Large intestine (tissue), 3 donors: ENCODE data around the gene BFSP2. TPM values are rescaled to one million over a fixed set of nuclear protein-coding genes. Genes with fewer than 3 reads are reported as not detected.

ENCODE experiments used
- DNase-seq, 2 donors: peaks; one replicate each; pipeline versions ENCODE4 v3.0.0 to v3.0.0-alpha.2; 2013
- H3K27ac ChIP-seq: one replicate; pipeline ENCODE4 v1.5.1; 2013; ENCODE audit warnings: low read length
- H3K27me3 ChIP-seq: 2 replicates; pipeline ENCODE4 v1.6.1; 2013; ENCODE audit warnings: low read length; ENCODE audit not compliant: control insufficient read depth, insufficient read depth
- H3K36me3 ChIP-seq: 2 replicates; pipeline ENCODE4 v1.6.1; 2013; ENCODE audit warnings: low read length; ENCODE audit not compliant: control insufficient read depth, insufficient read depth
- H3K4me1 ChIP-seq: one replicate; pipeline ENCODE4 v1.6.1; 2013; ENCODE audit warnings: low read length; ENCODE audit not compliant: control insufficient read depth, insufficient read depth
- H3K4me3 ChIP-seq: one replicate; pipeline ENCODE4 v1.5.1; 2013; ENCODE audit warnings: low read length
- H3K9me3 ChIP-seq: one replicate; pipeline ENCODE4 v1.6.1; 2013; ENCODE audit warnings: mild to moderate bottlenecking, low read depth, low read length, moderate library complexity; ENCODE audit not compliant: control insufficient read depth
- WGBS: methylation state at CpG from one replicate; pipeline ENCODE4 v1.1.5; 2013; ENCODE audit warnings: low lambda C conversion rate; ENCODE audit not compliant: insufficient coverage; 5-methylcytosine and 5-hydroxymethylcytosine counted together
- polyA plus RNA-seq: library from polyadenylated mRNA; unstranded; fragments of 120-200 nt; gene quantifications from one replicate; pipeline ENCODE4 v1.2.1, GENCODE V29; 2013

Gene BFSP2
- polyA plus RNA-seq, 1 donor, result not detected

- 100% methylated on average over 1 of the region's 4 CpGs for WGBS
- Histone ChIP-seq H3K27ac (no peak overlapping the region), H3K27me3 (no peaks in the 10 kb centered on the region)
Measured at GRCh38 chr3:133368371-133369067, 31.3 kb upstream of the BFSP2 start.

GRCh38 chr3:133369068-133369440 is 30.8 kb upstream of the BFSP2 start:
- no peak overlapping the region for H3K27ac ChIP-seq
- H3K27me3 ChIP-seq, result no peaks in the 10 kb centered on the region
- WGBS, result no CpG with 5 or more reads among the region's 9 CpGs
- no peaks in the 10 kb centered on the region for H3K9me3 ChIP-seq
- H3K4me3 ChIP-seq, result no peak overlapping the region
- no peak for DNase-seq
- no peaks in the 10 kb centered on the region for H3K4me1 ChIP-seq
- H3K36me3 ChIP-seq, result no peaks in the 10 kb centered on the region

More at GRCh38 chr3:133368371-133369067, 31.3 kb upstream of the BFSP2 start:
- Histone ChIP-seq H3K36me3 (no peaks in the 10 kb centered on the region), H3K4me1 (no peaks in the 10 kb centered on the region), H3K4me3 (no peak overlapping the region), H3K9me3 (no peaks in the 10 kb centered on the region)
- DNase-seq, result no peak

GRCh38 chr3:133371181-133371580 is 28.7 kb upstream of the BFSP2 start:
- no peak for DNase-seq
- H3K36me3 ChIP-seq, result no peaks in the 10 kb centered on the region
- no peaks in the 10 kb centered on the region for H3K9me3 ChIP-seq
- H3K4me3 ChIP-seq, result no peak overlapping the region
- no peaks in the 10 kb centered on the region for H3K27me3 ChIP-seq
- no peaks in the 10 kb centered on the region for H3K4me1 ChIP-seq
- WGBS, result no CpG with 5 or more reads among the region's 2 CpGs
- H3K27ac ChIP-seq, result no peak overlapping the region

GRCh38 chr3:133371676-133372075 is 28.2 kb upstream of the BFSP2 start:
- Histone ChIP-seq H3K27me3 (no peaks in the 10 kb centered on the region), H3K36me3 (no peaks in the 10 kb centered on the region), H3K27ac (no peak overlapping the region), H3K4me1 (no peaks in the 10 kb centered on the region), H3K4me3 (no peak overlapping the region), H3K9me3 (no peaks in the 10 kb centered on the region)
- WGBS, result no CpG with 5 or more reads among the region's 1 CpG
- no peak for DNase-seq

GRCh38 chr3:133374708-133375402 is 25.0 kb upstream of the BFSP2 start:
- Histone ChIP-seq H3K36me3 (no peaks in the 10 kb centered on the region), H3K27ac (no peak overlapping the region), H3K9me3 (no peaks in the 10 kb centered on the region), H3K4me3 (no peak overlapping the region), H3K27me3 (no peaks in the 10 kb centered on the region), H3K4me1 (no peaks in the 10 kb centered on the region)
- no peak for DNase-seq
- WGBS, result 86% methylated on average over 1 of the region's 4 CpGs

- no peaks in the 10 kb centered on the region for H3K27me3 ChIP-seq
- no peaks in the 10 kb centered on the region for H3K9me3 ChIP-seq
- H3K4me1 ChIP-seq, result no peaks in the 10 kb centered on the region
- no peak for DNase-seq
- H3K4me3 ChIP-seq, result no peak overlapping the region
- no peaks in the 10 kb centered on the region for H3K36me3 ChIP-seq
- H3K27ac ChIP-seq, result no peak overlapping the region
Measured at GRCh38 chr3:133375403-133375745, 24.5 kb upstream of the BFSP2 start.

- no peak overlapping the region for H3K27ac ChIP-seq
- H3K9me3 ChIP-seq, result no peaks in the 10 kb centered on the region
- no peak for DNase-seq
- H3K4me1 ChIP-seq, result no peaks in the 10 kb centered on the region
- H3K4me3 ChIP-seq, result no peak overlapping the region
- no peaks in the 10 kb centered on the region for H3K36me3 ChIP-seq
- H3K27me3 ChIP-seq, result no peaks in the 10 kb centered on the region
- no CpG with 5 or more reads among the region's 6 CpGs for WGBS
Measured at GRCh38 chr3:133376810-133377209, 23.0 kb upstream of the BFSP2 start.

GRCh38 chr3:133377396-133377795 is 22.5 kb upstream of the BFSP2 start:
- no peaks in the 10 kb centered on the region for H3K27me3 ChIP-seq
- no peak overlapping the region for H3K27ac ChIP-seq
- no peaks in the 10 kb centered on the region for H3K4me1 ChIP-seq
- WGBS, result no CpG with 5 or more reads among the region's 3 CpGs
- no peaks in the 10 kb centered on the region for H3K9me3 ChIP-seq
- no peak overlapping the region for H3K4me3 ChIP-seq
- no peak for DNase-seq
- H3K36me3 ChIP-seq, result no peaks in the 10 kb centered on the region

- H3K4me1 ChIP-seq, result no peaks in the 10 kb centered on the region
- WGBS, result no CpG with 5 or more reads among the region's 19 CpGs
Measured at GRCh38 chr3:133379926-133380325, 19.9 kb upstream of the BFSP2 start.

GRCh38 chr3:133380481-133381225 is 19.2 kb upstream of the BFSP2 start:
- Histone ChIP-seq H3K27ac (no peak overlapping the region), H3K9me3 (no peaks in the 10 kb centered on the region), H3K4me1 (no peaks in the 10 kb centered on the region), H3K36me3 (no peaks in the 10 kb centered on the region), H3K4me3 (no peak overlapping the region), H3K27me3 (no peaks in the 10 kb centered on the region)
- DNase-seq, result no peak
- 100% methylated on average over 1 of the region's 16 CpGs for WGBS

More at GRCh38 chr3:133379926-133380325, 19.9 kb upstream of the BFSP2 start:
- no peak overlapping the region for H3K27ac ChIP-seq
- H3K27me3 ChIP-seq, result no peaks in the 10 kb centered on the region
- no peak for DNase-seq
- H3K36me3 ChIP-seq, result no peaks in the 10 kb centered on the region
- H3K4me3 ChIP-seq, result no peak overlapping the region
- no peaks in the 10 kb centered on the region for H3K9me3 ChIP-seq
